ENCODE measurements around the gene STXBP2.
A peak's percentile ranks its signal among the peaks of the same experiment; 100 is the strongest.

Gene STXBP2

DNA sequence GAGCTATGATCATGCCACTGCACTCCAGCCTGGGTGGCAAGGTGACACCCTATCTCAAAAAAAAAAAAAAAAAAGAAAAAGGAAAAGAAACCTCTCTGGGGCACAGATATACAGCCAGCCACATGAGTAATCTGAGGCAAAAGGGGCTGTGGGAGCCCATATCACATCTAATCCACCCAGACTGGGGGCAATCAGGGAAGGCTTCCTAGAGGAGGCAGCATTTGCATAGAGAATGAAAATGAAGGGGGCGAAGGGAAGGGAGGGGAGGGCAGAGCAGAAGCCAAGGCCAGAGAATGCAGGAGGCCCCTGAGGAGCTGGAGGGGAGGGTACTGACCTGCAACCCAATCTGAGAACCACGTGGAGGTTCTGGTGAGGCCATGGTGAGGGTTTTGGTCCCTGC lies 13.2 kb downstream of the STXBP2 start:
- DNase-seq (ENCODE audit: low read depth) = no peak

DNA sequence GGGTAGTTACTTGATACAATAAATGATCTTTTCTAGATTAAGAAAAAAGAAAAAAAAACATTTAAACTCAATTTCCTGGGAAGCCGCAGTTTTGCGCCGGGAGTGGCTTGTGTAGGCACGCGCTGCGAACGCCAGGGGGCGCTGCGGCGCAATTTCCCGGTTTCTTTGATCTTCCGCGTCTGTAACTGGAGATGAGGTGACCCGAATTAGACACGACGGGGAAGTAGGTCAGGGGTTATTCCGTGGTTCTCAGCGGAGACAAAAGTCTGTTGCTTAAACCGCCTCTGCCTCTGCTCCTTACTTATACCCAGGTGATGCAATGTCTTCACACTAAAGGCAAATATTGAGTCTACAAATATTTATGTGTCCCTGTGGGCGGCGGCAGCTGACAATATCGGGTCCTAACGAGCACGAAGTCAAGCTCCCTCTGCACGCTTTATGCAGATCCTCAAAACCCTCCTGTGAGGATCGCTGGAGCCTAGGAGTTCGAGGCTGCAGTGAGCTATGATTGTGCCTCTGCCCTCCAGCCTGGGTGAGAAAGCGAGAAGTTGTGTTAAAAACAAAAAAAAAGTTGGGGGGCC lies 15.2 kb downstream of the STXBP2 start:
- peak; percentile 82 for DNase-seq (ENCODE audit: low read depth)

DNA sequence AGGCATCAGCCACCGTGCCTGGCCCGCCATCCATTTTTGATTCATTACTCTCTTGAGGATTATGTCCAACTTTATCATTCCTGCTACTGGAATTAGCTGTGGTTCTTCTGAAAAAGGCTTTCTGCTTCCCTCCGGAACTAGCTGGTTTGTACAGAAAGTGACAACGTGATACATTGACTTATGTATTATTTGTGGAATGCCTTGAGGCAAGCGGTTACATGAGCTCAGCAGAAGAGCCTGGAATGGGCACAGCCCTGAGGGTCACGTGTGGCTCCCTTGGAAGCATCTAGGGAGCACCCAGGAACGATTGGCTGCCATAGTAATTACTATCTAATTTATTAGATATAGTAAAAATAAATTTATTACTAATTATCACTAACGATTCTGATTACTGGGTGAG lies 17.5 kb downstream of the STXBP2 start:
- DNase-seq (ENCODE audit: low read depth) = no peak

DNA sequence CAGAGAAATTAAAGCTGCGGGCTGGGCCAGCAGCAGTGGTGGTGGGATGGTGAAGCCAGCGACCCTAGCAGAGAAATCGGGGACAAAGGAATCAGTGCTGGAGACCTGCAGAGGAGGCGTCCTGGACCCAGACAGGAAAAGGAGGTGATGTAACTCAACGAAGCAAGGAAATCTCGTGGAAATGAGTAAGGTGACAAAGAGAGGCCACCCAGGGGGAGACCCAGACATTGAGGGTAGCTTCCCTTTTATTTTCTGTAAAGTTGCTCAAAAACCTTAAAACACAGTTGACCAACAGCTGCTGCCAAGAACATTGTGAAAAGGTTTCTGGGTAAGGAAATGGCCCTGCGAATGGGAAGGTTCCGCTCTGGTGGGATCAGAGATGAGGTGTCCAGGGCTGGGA lies 18.7 kb downstream of the STXBP2 start:
- DNase-seq (ENCODE audit: low read depth) = no peak

DNA sequence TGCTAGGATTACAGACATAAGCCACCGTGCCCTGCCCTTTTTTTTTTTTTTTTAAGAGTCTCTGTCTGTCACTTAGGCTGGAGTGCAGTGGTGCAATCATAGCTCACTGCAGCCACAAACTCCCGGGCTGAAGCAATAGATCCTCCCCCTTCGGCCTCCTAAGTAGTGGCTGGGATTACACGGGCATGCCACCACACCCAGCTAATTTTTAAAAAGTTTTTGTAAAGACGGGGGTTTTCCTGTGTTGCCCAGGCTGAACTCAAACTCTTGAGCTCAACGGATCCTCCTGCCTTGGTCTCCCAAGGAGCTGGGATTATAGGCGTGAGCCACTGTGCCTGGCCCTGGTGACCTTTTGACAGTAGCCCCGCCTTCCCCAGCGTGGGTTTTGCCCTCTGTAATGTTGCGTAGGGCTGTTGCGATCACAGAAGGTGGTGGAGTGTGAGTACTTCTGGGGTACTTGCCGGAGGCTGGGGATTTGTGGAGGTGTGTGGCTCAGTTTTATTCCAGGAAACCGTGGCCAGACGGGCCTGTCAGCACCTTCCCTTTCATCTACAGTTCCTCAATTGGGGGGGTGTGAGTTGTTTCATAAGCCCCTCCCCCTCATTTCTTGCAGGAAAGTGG lies 20.3 kb downstream of the STXBP2 start:
- DNase-seq (ENCODE audit: low read depth) = peak; percentile 39

DNA sequence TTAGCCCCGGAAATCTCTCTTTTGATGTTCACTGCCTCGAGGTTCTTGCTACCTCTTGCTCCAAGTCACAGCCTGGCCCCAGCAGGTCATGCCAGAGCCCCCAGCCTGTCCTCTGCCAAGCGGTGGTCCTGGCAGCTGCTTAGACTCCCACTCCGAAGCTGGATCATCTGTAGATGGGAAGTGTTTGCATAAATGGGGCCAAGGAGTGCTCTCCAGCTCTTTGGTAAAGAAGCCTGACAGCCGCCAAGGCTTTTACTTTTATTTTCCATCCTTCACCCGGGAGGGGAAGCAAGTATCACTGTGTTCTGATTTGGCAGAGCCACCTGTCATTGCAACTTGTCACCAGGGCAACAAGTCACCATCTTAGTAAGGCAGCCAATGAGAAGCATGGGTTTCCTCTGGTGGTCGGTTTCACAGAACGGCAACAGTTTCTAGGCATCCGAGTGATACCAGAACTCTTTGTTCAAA lies 21.3 kb downstream of the STXBP2 start:
- DNase-seq (ENCODE audit: low read depth) = peak; percentile 17

DNA sequence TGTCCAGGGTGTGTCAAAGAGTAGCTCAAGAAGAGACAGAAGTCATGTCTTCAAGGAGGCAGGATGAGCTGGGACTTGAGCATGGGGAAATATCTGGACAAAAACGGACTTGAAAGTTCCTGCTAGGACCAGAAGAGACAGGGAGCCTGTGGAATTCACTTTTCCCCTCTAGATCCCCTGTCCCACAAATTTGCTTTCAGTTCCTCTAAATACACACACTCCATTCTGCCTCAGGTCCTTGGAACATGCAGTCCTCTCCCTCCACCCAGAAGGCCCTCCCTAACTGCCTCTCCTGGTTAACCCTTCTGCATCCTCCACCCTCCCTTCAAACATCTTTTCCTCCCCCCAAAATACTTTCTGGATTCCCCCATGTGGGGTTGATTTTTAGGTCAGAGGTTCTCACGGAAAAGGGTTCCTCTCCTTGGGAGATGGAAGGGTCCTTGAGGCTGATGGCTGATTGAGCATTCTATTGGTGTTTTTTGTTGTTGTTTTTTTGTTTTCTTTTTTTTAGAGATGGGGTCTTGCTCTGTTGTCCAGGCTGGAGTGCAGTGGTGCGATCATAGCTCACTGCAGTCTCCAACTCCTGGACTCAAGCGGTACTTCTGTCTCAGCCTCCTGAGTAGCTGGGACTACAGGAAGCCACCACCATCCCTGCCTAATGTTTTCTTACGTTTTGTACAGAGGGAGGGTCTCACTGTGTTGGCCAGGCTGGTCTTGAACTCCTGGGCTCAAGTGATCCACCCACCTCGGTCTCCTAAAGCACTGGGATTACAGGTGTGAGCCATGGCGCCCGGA lies 25.0 kb downstream of the STXBP2 start:
- no peak for DNase-seq (ENCODE audit: low read depth)

DNA sequence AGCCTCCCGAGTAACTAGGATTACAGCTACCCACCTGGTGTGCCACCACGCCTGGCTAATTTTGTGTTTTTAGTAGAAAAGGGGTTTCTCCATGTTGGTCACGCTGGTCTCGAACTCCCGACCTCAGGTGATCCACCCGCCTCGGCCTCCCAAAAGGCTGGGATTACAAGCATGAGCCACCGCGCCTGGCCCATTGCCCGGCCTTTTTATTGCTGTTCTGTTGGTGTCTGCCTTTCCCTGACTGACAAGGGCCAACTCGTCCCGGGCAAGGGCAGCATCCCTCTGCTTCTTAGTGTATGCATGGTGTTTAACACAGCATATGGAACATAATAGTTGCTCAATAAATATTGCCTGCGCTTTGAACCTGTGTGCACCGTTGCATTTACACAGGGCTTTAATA lies 25.7 kb downstream of the STXBP2 start:
- DNase-seq (ENCODE audit: low read depth) = no peak

DNA sequence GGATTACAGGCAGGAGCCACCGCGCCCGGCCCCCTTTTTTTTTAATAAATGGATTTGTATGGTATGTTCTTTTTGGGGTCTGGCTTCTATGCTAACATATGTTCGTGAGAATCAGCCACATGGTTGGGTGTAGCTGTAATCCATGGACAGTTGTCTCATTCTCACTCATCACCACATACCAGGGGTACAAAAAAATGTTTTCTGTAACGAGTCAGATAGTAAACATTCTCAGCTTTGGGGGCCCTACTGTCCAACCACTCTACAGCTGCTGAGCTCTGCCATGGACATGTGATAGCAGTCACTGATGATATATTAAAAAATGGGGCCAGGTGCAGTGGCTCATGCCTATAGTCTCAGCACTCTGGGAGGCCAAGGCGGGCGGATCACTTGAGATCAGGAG lies 26.8 kb downstream of the STXBP2 start:
- no peak for DNase-seq (ENCODE audit: low read depth)

DNA sequence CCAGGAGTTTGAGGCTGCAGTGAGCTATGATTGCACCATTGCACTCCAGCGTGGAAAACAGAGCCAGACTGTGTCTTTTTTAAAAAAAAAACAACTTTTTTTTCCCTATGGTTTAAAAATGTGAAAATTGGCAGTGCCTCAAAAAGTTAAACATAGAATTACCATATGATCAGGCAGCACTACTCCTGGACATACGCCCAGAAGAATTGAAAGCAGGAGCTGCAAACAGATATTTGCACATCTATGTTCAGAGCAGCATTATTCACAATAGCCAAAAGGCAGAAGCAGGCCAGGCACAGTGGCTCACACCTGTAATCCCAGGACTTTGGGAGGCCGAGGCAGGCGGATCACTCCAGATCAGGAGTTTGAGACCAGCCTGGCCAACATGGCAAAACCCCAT lies 28.2 kb downstream of the STXBP2 start:
- peak; percentile 77 for DNase-seq (ENCODE audit: low read depth)

DNA sequence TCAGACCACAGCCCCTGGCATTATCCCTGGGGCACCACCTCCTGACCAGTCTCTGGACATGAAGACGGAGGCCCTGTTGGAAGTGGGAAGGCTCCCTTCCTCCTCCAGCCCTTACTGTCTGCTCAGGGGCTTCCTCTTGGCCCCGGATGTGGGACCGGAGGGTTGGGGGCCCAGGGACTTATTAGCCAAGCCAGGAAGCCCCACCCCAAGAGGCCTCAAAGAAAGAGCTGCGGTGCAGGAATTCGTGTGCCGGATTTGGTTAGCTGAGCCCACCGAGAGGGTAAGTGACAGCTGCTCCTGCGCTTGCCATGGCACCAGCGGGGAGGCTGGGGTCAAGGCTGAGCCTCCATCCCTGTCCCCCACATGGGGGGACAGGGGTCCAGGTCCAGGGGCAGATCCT lies 31.9 kb downstream of the STXBP2 start, which contains the start of gene RETN:
TSS of gene RETN (plus strand) at position 208 of the 400 bp plus-strand sequence. CDS start 278 bp downstream, outside the sequence.
- no peak for DNase-seq (ENCODE audit: low read depth)

DNA sequence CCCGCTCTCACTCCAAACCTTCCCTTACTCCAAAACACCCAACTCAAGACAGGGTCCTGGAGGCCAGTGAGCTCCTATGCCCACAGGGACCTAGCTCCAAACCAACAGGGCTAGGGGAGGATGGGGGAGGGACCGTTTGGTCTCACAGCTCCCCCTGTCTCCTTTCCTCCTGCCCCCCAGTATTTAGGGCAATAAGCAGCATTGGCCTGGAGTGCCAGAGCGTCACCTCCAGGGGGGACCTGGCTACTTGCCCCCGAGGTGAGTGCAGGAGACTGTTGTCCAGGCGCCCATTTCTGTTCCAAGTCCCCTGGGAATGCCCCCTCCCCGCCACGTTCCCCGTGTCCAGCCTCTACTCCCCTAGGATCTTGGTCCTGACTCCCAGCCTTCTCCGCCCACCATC lies 32.7 kb downstream of the STXBP2 start:
- no peak for DNase-seq (ENCODE audit: low read depth)

DNA sequence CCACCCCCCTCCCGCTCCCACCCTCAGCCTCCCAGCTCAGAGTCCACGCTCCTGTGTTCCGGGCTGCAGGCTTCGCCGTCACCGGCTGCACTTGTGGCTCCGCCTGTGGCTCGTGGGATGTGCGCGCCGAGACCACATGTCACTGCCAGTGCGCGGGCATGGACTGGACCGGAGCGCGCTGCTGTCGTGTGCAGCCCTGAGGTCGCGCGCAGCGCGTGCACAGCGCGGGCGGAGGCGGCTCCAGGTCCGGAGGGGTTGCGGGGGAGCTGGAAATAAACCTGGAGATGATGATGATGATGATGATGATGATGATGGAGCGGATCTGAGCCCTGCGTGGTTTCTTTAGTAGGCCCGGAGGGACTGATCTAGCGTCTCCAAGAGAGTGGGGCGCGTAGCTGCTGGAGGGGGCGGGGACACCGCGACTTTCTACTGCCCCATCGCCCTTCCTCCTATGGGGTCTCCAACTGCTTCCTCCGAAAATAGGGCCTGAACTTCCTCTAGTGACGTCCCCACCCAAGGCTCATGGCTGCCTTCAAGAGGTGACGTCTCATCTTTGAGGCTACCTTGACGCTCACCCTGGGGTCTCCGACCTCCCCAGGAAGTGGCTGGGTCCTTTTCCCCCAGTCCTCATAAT lies 33.4 kb downstream of the STXBP2 start:
- DNase-seq (ENCODE audit: low read depth) = peak; percentile 10

DNA sequence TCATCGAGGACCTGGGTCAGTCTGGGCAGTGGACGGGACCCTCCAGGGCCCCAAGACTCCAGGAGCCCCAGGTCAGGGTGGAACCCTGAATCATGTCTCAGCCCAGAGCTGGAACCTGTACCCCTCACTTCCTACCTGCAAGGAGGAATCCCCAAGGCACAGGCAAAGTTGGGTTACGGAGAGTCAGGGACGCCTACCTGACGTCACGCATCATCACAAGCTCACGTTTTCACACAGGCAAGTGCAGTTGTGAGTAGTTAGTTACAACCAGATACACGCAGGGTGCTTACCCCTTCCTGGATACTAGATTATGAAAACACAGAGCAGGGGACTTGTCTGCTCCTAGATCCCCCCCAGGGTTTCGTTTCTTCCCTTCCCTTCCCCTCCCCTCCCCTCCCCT lies 33.9 kb downstream of the STXBP2 start:
- no peak for DNase-seq (ENCODE audit: low read depth)

DNA sequence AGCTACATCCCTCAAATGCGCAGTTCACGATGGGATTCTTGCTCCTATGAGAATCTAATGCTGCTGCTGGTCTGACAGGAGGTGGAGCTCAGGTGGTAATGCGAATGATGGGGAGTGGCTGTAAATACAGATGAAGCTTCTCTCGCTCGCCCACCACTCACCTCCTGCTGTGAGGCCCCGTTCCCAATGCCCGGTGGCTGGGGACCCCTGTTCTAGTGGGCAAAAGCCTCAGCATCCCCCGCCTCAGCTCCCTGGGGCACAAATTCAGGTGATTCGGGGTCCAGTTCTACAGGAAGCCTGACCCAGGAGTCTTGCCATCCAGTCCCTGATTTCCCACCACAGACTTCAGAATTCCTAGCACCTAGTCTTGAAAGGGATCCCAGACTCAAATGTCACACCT lies 35.6 kb downstream of the STXBP2 start:
- no peak for DNase-seq (ENCODE audit: low read depth)

DNA sequence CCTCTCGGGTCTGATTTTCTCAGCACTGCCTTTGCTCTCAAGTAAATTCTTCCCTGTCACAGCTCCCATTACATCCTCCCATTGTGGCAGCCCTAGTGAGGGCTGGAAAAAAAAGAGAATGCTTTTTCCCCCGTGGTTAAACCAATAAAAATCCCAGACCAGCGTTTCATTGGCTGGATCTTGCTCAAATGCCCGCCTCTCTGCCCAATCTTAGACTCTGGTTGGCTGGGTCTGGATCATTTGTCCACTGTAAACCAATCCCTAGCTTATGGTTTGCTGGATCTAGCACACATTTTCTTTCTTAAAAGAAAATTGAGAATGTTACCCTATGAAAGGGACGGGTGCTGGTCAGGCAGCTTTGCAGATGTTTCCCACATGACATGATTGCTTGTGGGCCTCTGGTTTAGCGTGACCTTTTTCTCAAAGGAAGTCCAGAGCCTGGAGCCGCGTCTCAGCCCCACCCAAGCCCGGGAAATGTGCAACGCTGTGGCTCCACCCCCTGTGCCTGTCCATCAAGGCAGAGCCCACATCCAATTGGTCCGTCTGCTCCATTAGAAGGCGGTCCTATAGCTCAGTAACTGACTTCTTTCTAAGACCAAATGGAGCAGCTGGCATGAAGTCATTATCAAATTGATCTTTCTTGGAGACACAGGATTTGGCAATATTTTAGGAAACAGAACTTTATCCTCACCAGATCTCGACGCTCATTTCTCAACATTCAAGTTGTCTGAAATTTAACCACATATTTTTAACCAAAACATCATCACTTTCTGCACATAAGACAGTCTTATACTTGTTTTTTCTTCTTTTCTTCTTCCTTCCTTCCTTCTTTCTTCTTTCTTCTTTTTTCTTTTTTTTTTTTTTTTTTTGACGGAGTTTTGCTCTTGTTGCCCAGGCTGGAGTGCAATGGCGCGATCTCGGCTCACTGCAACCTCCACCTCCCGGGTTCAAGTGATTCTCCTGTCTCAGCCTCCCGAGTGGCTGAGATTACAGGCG lies 37.4 kb downstream of the STXBP2 start:
- DNase-seq (ENCODE audit: low read depth) = peak; percentile 68

DNA sequence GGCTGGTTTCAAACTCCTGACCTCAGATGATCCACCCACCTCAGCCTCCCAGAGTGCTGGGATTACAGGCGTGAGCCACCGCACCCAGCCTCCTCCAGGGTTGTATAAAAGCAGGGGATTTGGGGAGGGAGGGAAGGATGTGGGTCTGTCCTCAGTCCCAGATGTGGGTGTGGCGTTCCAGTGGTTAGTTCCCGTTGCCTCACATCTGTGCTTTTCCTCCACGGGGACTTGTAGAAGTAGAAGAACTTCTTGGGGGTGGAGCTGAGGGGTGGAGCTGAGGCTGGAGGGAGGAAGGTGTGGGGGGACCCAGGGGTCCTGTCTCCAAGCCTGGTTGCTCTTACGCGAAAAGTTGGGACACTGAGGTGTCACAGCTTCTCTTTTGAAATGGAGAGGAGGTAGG lies 39.5 kb downstream of the STXBP2 start:
- no peak for DNase-seq (ENCODE audit: low read depth)

DNA sequence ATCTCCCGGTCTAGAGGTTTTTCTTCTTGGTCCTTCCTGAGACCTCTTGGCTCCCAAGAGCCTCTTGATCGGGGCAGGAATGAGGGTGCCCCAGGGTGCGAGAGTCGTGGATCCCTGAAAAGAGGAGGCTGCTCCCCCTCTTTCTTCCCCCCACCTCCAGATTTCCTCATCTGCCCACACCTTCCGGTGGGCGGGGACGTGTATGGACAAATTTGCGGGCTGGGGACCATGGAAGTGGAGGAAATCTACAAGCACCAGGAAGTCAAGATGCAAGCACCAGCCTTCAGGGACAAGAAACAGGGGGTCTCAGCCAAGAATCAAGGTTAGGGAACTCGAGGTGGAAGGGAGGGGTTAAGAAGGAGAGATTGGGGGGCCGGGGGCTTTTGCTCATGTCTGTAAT lies 39.9 kb downstream of the STXBP2 start, which contains the start of gene MCEMP1:
TSS of gene MCEMP1 (plus strand) at position 237 of the 400 bp plus-strand sequence. CDS start at position 268, 31 bp downstream.
- DNase-seq (ENCODE audit: low read depth) = no peak

DNA sequence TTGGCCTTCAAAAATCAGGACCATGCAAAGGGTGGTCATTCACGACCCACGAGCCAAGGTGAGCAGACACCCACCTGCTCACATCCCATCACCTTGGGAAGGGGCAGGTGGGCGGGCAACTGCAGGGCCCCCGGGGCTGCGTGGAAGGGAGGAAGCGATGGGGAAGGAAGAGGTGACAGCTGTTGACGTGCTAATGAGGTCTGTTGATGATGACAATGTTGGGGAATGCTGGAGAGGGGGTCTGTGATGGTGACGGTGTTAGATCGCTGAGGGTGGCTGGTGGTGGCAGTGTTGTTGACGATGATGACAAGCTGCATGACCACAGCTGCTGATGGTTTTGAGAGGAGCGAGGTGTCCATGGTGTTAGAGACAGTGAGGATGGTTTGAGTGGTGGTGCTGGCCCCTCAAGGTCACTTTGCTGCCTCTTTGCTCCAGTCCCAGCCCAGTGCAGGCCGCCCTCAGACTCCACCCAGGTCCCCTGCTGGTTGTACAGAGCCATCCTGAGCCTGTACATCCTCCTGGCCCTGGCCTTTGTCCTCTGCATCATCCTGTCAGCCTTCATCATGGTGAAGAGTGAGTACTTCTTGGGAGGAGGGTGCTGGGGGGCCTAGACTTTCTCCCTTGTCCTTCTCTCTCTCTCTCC lies 40.9 kb downstream of the STXBP2 start:
- DNase-seq (ENCODE audit: low read depth) = no peak

DNA sequence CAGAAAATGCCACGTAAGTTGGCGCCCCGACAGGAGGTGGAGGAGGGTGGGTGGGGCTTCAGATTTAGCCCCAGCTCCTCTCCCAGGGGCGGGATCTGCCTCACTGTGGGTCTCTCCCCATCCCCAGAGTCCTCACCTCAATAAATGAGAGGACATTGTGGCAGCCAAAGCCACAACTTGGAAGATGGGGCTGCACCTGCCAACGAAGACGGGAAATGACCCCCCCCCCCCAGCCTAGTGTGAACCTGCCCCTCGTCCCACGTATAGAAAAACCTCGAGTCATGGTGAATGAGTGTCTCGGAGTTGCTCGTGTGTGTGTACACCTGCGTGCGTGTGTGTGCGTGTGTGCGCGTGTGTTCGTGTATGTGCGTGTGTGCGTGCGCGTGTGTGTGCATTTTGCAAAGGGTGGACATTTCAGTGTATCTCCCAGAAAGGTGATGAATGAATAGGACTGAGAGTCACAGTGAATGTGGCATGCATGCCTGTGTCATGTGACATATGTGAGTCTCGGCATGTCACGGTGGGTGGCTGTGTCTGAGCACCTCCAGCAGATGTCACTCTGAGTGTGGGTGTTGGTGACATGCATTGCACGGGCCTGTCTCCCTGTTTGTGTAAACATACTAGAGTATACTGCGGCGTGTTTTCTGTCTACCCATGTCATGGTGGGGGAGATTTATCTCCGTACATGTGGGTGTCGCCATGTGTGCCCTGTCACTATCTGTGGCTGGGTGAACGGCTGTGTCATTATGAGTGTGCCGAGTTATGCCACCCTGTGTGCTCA lies 42.3 kb downstream of the STXBP2 start:
- DNase-seq (ENCODE audit: low read depth) = no peak
